GM19455 (cell line): ENCODE results near the gene FH.

ENCODE experiments used
- ATAC-seq: cut with Tn5 transposase; IDR thresholded peaks from one replicate; pipeline ENCODE4 v1.9.1; 2021; ENCODE audit not compliant: unreplicated experiment

The FH gene

GRCh38 chr1:241460098-241460873, 59.3 kb downstream of the FH start:
- ATAC-seq, result no peak

- no peak for ATAC-seq
Observed at GRCh38 chr1:241459186-241459802, 60.3 kb downstream of the FH start.

GRCh38 chr1:241457421-241457820, 62.1 kb downstream of the FH start:
- no peak for ATAC-seq

- no peak for ATAC-seq
Observed at GRCh38 chr1:241456743-241457142, 62.8 kb downstream of the FH start.

GRCh38 chr1:241453732-241454131, 65.8 kb downstream of the FH start:
- ATAC-seq, result no peak

- no peak for ATAC-seq
Observed at GRCh38 chr1:241451956-241452355, 67.6 kb downstream of the FH start.
